Neutrophil (primary cell): Measurements from ENCODE around the gene SIK2.

Experiments
- H3K27ac ChIP-seq: fragments of 200-600 bp; sonication (generic); 2 replicates; pipeline ENCODE4 v1.5.1; 2016; ENCODE audit warnings: mild to moderate bottlenecking, moderate library complexity
- H3K27me3 ChIP-seq: fragments of 200-600 bp; sonication (generic); 2 replicates; pipeline ENCODE4 v1.6.0; 2016; ENCODE audit warnings: mild to moderate bottlenecking
- H3K36me3 ChIP-seq: fragments of 200-600 bp; sonication (generic); 2 replicates; pipeline ENCODE4 v1.5.1; 2017
- H3K4me1 ChIP-seq, 2 experiments: fragments of 200-600 bp in 1 of 2; sonication (generic) in 1 of 2; 1 replicate in 1 of 2; 2 replicates in 1 of 2; pipeline versions ENCODE4 v1.5.1 to v1.6.1; 2013 to 2016; ENCODE audit warnings: low read depth in 1 of 2, low read length in 1 of 2, mild to moderate bottlenecking in 1 of 2, moderate library complexity in 1 of 2; ENCODE audit not compliant: control insufficient read depth in 1 of 2, insufficient read depth in 1 of 2
- H3K4me3 ChIP-seq, 2 experiments: fragments of 200-600 bp in 1 of 2; sonication (generic) in 1 of 2; 1 replicate in 1 of 2; 2 replicates in 1 of 2; pipeline ENCODE4 v1.5.1; 2013 to 2016; ENCODE audit warnings: low read depth in 1 of 2, low read length in 1 of 2, mild to moderate bottlenecking in 1 of 2, moderate library complexity in 1 of 2
- H3K9me3 ChIP-seq: fragments of 200-600 bp; sonication (generic); 2 replicates; pipeline ENCODE4 v1.5.1; 2016
- TF ChIP-seq, protein P1 (sequence below): fragments of 200-600 bp; sonication (generic); IDR thresholded peaks from 2 replicates; pipeline ENCODE4 v1.5.1; 2016; ENCODE audit warnings: antibody characterized with exemption

The SIK2 gene

DNA sequence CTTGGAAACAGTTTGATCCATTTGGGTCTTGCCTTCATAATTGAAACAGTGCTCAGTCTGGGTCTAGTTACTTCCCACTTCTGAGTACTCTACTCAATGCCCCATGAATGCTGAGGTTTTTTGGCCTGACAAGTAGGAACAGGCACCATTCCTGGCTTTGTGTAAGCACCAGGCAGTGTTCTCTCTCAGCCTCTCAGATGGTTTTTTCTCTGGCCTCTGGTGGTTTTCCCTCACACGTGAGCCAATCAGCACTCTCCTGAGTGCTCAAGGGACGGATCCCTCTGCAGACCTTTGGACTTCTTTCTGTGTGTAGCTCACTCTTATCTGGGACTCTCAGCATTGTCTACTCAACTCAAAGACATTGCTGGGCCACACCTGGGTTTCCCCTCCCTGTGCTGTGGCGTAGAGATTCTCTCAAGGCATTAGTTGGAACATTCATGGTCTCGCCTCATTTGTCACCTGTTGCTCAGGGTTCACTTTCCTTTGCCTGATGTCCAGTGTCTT is 21.3 kb downstream of the SIK2 start:
- Histone ChIP-seq H3K4me3 (no peak overlapping the region), H3K27ac (no peak overlapping the region), H3K36me3 (no peaks in the 10 kb centered on the region), H3K4me1 (no peaks in the 10 kb centered on the region), H3K9me3 (no peaks in the 10 kb centered on the region), H3K27me3 (no peaks in the 10 kb centered on the region)
- TF ChIP-seq, protein P1, sequence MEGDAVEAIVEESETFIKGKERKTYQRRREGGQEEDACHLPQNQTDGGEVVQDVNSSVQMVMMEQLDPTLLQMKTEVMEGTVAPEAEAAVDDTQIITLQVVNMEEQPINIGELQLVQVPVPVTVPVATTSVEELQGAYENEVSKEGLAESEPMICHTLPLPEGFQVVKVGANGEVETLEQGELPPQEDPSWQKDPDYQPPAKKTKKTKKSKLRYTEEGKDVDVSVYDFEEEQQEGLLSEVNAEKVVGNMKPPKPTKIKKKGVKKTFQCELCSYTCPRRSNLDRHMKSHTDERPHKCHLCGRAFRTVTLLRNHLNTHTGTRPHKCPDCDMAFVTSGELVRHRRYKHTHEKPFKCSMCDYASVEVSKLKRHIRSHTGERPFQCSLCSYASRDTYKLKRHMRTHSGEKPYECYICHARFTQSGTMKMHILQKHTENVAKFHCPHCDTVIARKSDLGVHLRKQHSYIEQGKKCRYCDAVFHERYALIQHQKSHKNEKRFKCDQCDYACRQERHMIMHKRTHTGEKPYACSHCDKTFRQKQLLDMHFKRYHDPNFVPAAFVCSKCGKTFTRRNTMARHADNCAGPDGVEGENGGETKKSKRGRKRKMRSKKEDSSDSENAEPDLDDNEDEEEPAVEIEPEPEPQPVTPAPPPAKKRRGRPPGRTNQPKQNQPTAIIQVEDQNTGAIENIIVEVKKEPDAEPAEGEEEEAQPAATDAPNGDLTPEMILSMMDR: no peak

DNA sequence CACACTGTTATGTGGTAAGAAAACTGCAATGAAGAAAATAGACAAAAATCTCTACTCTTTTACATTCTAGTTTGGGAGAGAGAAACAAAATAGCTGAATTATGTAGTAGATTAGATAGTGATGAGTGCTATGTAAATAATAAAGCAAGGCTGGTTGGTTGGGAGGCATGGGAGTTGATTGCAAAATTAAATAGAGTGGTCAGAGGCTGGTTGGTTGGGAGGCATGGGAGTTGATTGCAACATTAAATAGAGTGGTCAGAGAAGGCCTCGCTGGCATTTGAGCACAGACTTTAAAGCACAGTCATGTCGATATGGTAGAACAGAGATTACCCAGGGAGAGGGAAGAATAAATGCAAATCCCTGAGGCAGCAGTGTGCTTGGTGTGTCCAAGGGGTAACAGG is 22.4 kb downstream of the SIK2 start:
- no peak overlapping the region for H3K27ac ChIP-seq
- H3K4me3 ChIP-seq: no peak overlapping the region
- no peaks in the 10 kb centered on the region for H3K27me3 ChIP-seq
- H3K9me3 ChIP-seq: no peaks in the 10 kb centered on the region
- TF ChIP-seq, protein P1: no peak
- H3K36me3 ChIP-seq: no peaks in the 10 kb centered on the region
- no peaks in the 10 kb centered on the region for H3K4me1 ChIP-seq

DNA sequence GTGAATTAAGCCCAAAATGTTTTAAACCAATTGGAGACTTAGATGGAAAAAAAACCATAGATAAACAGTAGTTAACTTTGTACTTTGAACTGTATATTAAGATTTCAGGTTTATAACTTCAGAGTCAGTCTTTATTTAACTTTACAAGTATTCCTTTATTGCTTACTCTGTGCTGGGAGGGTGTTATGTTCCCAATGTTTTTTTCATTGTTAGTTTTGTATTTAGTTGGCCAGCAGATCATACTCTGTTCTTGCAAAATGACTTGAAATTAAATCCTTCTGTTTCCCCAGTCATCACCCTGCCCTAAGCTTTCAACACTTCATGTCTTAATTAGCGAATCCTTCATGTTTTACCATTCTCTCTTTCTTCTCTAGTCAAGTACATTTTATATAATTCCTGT is 25.3 kb downstream of the SIK2 start:
- H3K36me3 ChIP-seq: no peaks in the 10 kb centered on the region
- H3K27ac ChIP-seq: no peak overlapping the region
- TF ChIP-seq, protein P1: no peak
- no peaks in the 10 kb centered on the region for H3K27me3 ChIP-seq
- no peaks in the 10 kb centered on the region for H3K9me3 ChIP-seq
- H3K4me1 ChIP-seq: no peaks in the 10 kb centered on the region
- H3K4me3 ChIP-seq: no peak overlapping the region

DNA sequence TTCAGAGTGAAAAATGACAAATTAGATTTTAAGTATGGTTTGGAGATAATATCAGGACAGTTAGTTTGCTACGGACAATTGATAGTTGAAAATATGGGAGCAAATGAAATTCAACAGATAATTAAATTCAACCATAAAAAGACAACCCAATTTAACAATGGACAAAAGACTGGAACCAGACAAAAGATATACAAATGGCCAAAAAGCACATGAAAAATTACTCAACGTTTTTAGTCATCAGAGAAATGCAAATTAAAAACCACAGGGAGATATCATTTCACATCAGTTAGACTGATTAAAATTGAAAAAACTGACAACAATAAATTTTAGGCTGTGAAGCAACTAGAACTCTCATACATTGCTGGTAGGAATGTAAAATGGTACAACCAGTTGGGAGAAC is 27.2 kb downstream of the SIK2 start:
- Histone ChIP-seq H3K9me3 (no peaks in the 10 kb centered on the region), H3K4me1 (no peaks in the 10 kb centered on the region), H3K27ac (no peak overlapping the region), H3K36me3 (no peaks in the 10 kb centered on the region), H3K4me3 (no peak overlapping the region), H3K27me3 (no peaks in the 10 kb centered on the region)
- TF ChIP-seq, protein P1: no peak

DNA sequence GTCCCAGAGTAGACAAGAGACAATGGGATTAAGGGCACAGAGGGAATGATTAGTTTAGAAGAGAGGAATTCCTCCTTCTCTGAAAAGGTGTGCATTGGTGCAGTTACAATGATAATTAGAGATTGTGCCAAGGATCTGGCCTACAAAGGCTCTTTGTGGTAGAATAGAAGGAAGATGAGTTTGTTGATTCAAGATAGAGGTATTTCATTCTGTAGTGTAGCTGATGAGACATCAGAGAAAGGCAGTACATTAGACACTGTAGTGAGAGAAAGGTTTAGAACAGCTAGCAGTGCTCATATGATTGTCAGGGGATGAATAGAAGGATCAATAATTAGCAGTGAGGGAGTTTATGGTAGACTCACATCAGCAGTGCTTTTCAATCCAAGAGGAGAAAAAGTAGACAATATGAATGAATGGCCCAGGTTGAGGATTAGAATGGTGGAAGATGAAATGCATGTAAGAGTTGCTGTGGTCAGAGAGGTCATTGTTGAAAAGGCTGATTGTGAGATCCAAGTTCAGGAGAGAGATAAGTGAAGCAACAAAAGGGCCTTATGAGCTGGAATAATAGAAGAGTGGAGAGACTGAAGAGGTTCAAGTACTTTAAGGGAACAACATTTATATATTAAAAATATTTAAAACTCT is 28.9 kb downstream of the SIK2 start:
- no peak overlapping the region for H3K27ac ChIP-seq
- H3K4me1 ChIP-seq: no peaks in the 10 kb centered on the region
- H3K27me3 ChIP-seq: no peaks in the 10 kb centered on the region
- TF ChIP-seq, protein P1: no peak
- H3K36me3 ChIP-seq: no peaks in the 10 kb centered on the region
- H3K9me3 ChIP-seq: no peaks in the 10 kb centered on the region
- H3K4me3 ChIP-seq: no peak overlapping the region
